GM12872 (cell line): ENCODE results near the gene CSNK1E.

Experiments
- CTCF ChIP-seq: IDR thresholded peaks from 3 replicates; pipeline ENCODE4 v1.5.1; 2011; ENCODE audit warnings: low read depth, mild to moderate bottlenecking, low read length, moderate library complexity; ENCODE audit not compliant: insufficient read depth

CSNK1E gene

GRCh38 chr22:38251341-38251692 is 65.9 kb downstream of the CSNK1E start:
- no peak for TF ChIP-seq CTCF

GRCh38 chr22:38250643-38251340 is 66.4 kb downstream of the CSNK1E start:
- TF ChIP-seq CTCF, result no peak

DNA sequence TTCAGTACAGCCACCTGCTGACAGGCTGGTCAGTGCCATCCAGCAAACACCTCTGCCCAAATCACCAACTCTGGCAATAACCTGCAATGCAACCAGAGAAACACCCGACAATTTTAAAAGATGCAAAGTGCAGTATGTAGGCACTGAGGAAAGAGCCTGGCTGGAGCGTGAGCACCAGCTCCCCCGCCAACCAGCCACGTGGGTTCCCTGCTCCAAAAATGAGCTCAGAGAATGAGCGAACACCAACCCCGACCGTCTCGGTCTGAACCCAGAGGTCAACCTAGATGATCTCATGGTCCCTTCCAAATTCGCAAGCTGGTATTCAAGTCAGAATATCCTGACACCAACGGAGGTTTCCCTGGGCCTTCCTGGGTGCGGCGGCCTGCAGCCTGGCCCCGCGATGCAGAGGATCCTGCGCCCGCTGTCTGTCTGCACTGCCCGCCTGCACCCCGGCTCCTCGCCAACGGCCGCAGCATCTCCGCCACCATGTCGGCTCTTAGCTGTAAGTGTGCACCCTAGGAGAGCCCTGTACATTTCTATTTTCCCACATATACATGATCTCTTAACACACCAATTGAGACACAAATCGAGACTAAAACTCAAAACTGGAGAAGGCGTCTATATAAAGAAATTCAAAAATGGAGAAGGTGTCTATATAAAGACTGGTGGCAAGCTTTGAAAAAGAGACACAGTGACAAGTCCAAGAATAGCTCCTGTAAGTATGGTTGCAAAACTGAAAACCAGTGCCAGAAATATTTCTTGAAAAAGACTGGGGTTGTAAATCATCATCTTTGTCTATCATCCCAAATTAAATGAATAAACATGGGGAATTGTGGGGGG is 67.2 kb downstream of the CSNK1E start:
- TF ChIP-seq CTCF, result no peak

DNA sequence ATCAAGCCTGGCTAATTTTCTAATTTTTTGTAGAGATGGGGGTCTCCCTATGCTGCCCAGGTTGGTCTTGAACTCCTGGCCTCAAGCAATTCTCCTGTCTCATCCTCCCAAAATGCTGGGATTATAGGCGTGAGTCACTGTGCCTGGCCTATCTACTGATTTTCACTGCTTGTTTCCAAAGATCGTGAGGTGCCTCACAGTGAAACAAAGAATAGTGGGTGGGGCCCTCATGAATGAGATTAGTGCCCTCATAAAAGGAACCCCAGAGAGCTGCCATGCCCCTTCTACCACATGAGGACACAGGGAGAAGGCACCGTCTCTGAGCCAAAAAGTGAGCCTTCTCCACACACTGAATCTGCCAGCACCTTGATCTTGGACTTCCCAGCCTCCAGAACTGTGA is 67.9 kb downstream of the CSNK1E start:
- TF ChIP-seq CTCF, result no peak

GRCh38 chr22:38248280-38248679 is 69.0 kb downstream of the CSNK1E start:
- TF ChIP-seq CTCF, result no peak

GRCh38 chr22:38247713-38248112 is 69.5 kb downstream of the CSNK1E start:
- TF ChIP-seq CTCF, result no peak

DNA sequence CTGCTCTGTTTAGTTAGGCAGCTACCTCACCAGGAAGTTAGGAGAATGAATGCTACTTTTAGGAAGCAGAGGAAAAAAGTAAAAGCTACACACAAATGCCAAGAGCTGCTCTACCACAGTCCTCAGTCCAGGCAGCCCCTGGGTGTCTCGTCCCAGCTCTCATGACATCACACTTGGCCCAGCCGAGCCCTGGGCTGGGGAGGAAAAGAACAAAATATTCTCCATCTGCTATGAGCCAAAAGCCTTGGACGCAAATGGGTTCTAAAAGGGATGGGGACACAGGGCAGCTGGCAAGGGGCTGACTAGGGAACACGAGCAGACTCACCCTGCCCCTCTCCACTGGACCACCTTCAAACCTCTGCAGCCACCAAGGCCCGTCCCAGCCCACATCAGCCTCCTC is 70.5 kb downstream of the CSNK1E start:
- TF ChIP-seq CTCF, result no peak
